Thymus (tissue), 11 donors: ENCODE data around the gene BTRC. TPM values are rescaled to one million over a fixed set of nuclear protein-coding genes. Genes with fewer than 3 reads are reported as not detected.

Experiments
- DNase-seq, 9 donors: peaks; one replicate each; pipeline ENCODE4 v3.0.0-alpha.2; 2013; ENCODE audit warnings: low spot score in 9 of 9, low read depth in 6 of 9, missing footprints in 1 of 9
- H3K27ac ChIP-seq, 2 donors: one replicate each; pipeline ENCODE4 v1.5.1; 2013; ENCODE audit warnings: control low read depth in 1 of 2, low read depth in 1 of 2, low read length in 1 of 2, mild to moderate bottlenecking in 1 of 2, moderate library complexity in 1 of 2
- H3K27me3 ChIP-seq, 2 donors: one replicate each; pipeline ENCODE4 v1.5.1; 2013; ENCODE audit warnings: low read length in 1 of 2; ENCODE audit not compliant: control insufficient read depth in 2 of 2, insufficient read depth in 1 of 2
- H3K36me3 ChIP-seq, 2 donors: one replicate each; pipeline ENCODE4 v1.5.1; 2013; ENCODE audit warnings: low read length in 1 of 2, mild to moderate bottlenecking in 1 of 2, moderate library complexity in 1 of 2; ENCODE audit not compliant: control insufficient read depth in 2 of 2, insufficient read depth in 2 of 2
- H3K4me1 ChIP-seq, 2 donors: one replicate each; pipeline ENCODE4 v1.5.1; 2013; ENCODE audit warnings: low read length in 2 of 2; ENCODE audit not compliant: control insufficient read depth in 2 of 2, insufficient read depth in 2 of 2
- H3K4me3 ChIP-seq, 2 donors: one replicate each; pipeline ENCODE4 v1.5.1; 2013; ENCODE audit warnings: low read length in 2 of 2, control low read depth in 1 of 2, mild to moderate bottlenecking in 1 of 2
- H3K9me3 ChIP-seq, 2 donors: one replicate each; pipeline ENCODE4 v1.5.1; 2013; ENCODE audit warnings: low read length in 1 of 2, mild to moderate bottlenecking in 1 of 2; ENCODE audit not compliant: control insufficient read depth in 2 of 2, insufficient read depth in 1 of 2
- WGBS: extraction: QIAGEN DNeasy Blood & Tissue Kit; methylation state at CpG from one replicate; pipeline ENCODE4 v1.1.7; 2013; 5-methylcytosine and 5-hydroxymethylcytosine counted together
- polyA plus RNA-seq: library from polyadenylated mRNA; stranded (reverse); fragments of 200-250 nt; gene quantifications from one replicate; pipeline ENCODE4 v1.2.3, GENCODE V29; 2013
- total RNA-seq: library from RNA; stranded (reverse); fragments of 120-200 nt; gene quantifications from one replicate; pipeline ENCODE4 v1.2.4, GENCODE V29; 2013
- donor health status: healthy.

The BTRC gene
- total and polyA plus RNA-seq, 2 donors: 5.0 to 5.3 TPM

- DNase-seq: no peak
- Histone ChIP-seq H3K4me3 (no peak overlapping the region), H3K4me1 (no peaks in the 10 kb centered on the region), H3K36me3 (no peaks in the 10 kb centered on the region), H3K9me3 (no peaks in the 10 kb centered on the region), H3K27me3 (no peaks in the 10 kb centered on the region), H3K27ac (no peak overlapping the region)
- 90% methylated on average over 1 of the region's 1 CpG for WGBS
These were observed 99.4 kb downstream of the BTRC start for GRCh38 chr10:101453318-101453717.

GRCh38 chr10:101453791-101454718 lies 100.1 kb downstream of the BTRC start:
- no peak for DNase-seq
- H3K4me1 ChIP-seq: no peaks in the 10 kb centered on the region
- 68% methylated on average over 6 of the region's 6 CpGs for WGBS
- H3K36me3 ChIP-seq: no peaks in the 10 kb centered on the region
- H3K4me3 ChIP-seq: no peak overlapping the region
- H3K9me3 ChIP-seq: no peaks in the 10 kb centered on the region
- no peak overlapping the region for H3K27ac ChIP-seq
- H3K27me3 ChIP-seq: no peaks in the 10 kb centered on the region

GRCh38 chr10:101458869-101459268 lies 104.9 kb downstream of the BTRC start:
- H3K27ac ChIP-seq: no peak overlapping the region
- no peaks in the 10 kb centered on the region for H3K27me3 ChIP-seq
- DNase-seq: no peak
- 99% methylated on average over 1 of the region's 1 CpG for WGBS
- no peaks in the 10 kb centered on the region for H3K4me1 ChIP-seq
- H3K9me3 ChIP-seq: no peaks in the 10 kb centered on the region
- no peak overlapping the region for H3K4me3 ChIP-seq
- H3K36me3 ChIP-seq: no peaks in the 10 kb centered on the region

GRCh38 chr10:101464082-101464481 lies 110.1 kb downstream of the BTRC start:
- Histone ChIP-seq H3K9me3 (no peaks in the 10 kb centered on the region), H3K27ac (no peak overlapping the region), H3K4me3 (no peak overlapping the region), H3K27me3 (no peaks in the 10 kb centered on the region), H3K4me1 (no peaks in the 10 kb centered on the region), H3K36me3 (no peaks in the 10 kb centered on the region)
- no peak for DNase-seq
- 97% methylated on average over 4 of the region's 4 CpGs for WGBS

GRCh38 chr10:101464599-101464998 lies 110.6 kb downstream of the BTRC start:
- WGBS: 97% methylated on average over 2 of the region's 2 CpGs
- H3K36me3 ChIP-seq: no peaks in the 10 kb centered on the region

GRCh38 chr10:101466016-101466912 lies 112.3 kb downstream of the BTRC start:
- Histone ChIP-seq H3K27ac (no peak overlapping the region), H3K4me1 (no peaks in the 10 kb centered on the region), H3K27me3 (no peaks in the 10 kb centered on the region), H3K36me3 (no peaks in the 10 kb centered on the region), H3K9me3 (no peaks in the 10 kb centered on the region), H3K4me3 (no peak overlapping the region)
- WGBS: 93% methylated on average over 5 of the region's 5 CpGs
- no peak for DNase-seq

More at GRCh38 chr10:101464599-101464998, 110.6 kb downstream of the BTRC start:
- no peak for DNase-seq
- H3K9me3 ChIP-seq: no peaks in the 10 kb centered on the region
- no peak overlapping the region for H3K4me3 ChIP-seq
- H3K27me3 ChIP-seq: no peaks in the 10 kb centered on the region
- H3K4me1 ChIP-seq: no peaks in the 10 kb centered on the region
- H3K27ac ChIP-seq: no peak overlapping the region

- DNase-seq: peak; percentile 8 to 72 (median 31)
- Histone ChIP-seq H3K4me1 (no peaks in the 10 kb centered on the region), H3K27me3 (no peaks in the 10 kb centered on the region), H3K9me3 (no peaks in the 10 kb centered on the region), H3K36me3 (no peaks in the 10 kb centered on the region), H3K27ac (no peak overlapping the region), H3K4me3 (no peak overlapping the region)
- 6% methylated on average over 3 of the region's 3 CpGs for WGBS
These were observed 113.4 kb downstream of the BTRC start for GRCh38 chr10:101467286-101467770.

- H3K9me3 ChIP-seq: no peaks in the 10 kb centered on the region
- DNase-seq: no peak
- no peak overlapping the region for H3K4me3 ChIP-seq
- no peaks in the 10 kb centered on the region for H3K4me1 ChIP-seq
- no peaks in the 10 kb centered on the region for H3K27me3 ChIP-seq
- WGBS: 99% methylated on average over 2 of the region's 2 CpGs
- no peak overlapping the region for H3K27ac ChIP-seq
- no peaks in the 10 kb centered on the region for H3K36me3 ChIP-seq
These were observed 114.2 kb downstream of the BTRC start for GRCh38 chr10:101468159-101468558.

- H3K9me3 ChIP-seq: no peaks in the 10 kb centered on the region
- no peak overlapping the region for H3K4me3 ChIP-seq
- H3K27me3 ChIP-seq: no peaks in the 10 kb centered on the region
- no peaks in the 10 kb centered on the region for H3K4me1 ChIP-seq
- WGBS: 97% methylated on average over 3 of the region's 3 CpGs
- H3K36me3 ChIP-seq: no peaks in the 10 kb centered on the region
- no peak for DNase-seq
- no peak overlapping the region for H3K27ac ChIP-seq
These were observed 122.4 kb downstream of the BTRC start for GRCh38 chr10:101476383-101476782.
